NOMO-1 treated with DMSO at 0.1 percent for 48 hours (cell line): ENCODE measurements around the gene MPDU1.
"Not testable (repeated sequence)": the region's sequence is repeated elsewhere in the genome, so short reads cannot be mapped to it uniquely, and the experiment has no call there.

ENCODE experiments used
- DNase-seq: peaks from one replicate; lab custom pipeline; 2025; ENCODE audit not compliant: unreplicated experiment; lab: John Stamatoyannopoulos, UW

Gene MPDU1

GRCh38 chr17:7614425-7615264 lies 31.0 kb downstream of the MPDU1 start, which contains the start of gene FXR2:
TSS of gene FXR2 (minus strand) at chr17:7614897. CDS start at chr17:7614532, 365 bp downstream.
- peak; percentile 100 for DNase-seq

- no peak for DNase-seq
These were observed 31.7 kb downstream of the MPDU1 start for GRCh38 chr17:7615265-7615747.

DNA sequence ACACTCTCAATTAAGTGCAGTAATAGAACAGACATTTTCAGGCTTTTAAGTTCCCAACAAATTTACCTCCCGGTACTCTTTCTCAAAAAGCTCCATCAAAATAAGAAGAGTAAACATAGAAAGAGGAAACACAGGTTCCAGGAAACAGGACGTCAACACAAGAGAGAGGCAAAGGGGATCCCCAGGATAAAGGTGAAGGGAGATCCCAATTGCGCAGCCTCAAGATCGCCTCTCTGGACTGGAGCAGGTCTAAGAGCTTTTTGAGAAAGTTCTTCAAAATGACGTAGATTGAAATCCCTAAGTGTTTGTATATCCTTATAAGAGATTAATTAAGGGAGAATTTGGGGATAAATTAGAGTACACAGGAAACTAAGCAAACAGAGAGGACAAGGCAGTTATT lies 35.0 kb downstream of the MPDU1 start:
- DNase-seq = no peak

DNA sequence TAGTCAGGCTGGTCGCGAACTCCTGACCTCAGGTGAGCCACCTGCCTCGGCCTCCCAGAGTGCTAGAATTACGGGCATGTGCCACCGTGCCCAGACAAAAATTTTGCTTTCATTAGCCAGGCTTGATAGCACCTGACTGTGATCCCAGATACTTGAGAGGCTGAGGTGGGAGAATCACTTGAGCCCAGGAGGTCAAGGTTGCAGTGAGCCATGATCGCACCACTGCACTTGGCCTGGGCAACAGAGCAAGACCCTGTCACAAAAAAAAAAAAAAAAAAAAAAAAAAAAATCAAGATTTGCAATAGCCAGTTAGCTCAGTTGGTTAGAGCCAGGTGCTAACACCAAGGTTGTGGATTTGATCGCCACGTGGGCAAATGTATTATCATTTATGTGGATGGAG lies 37.2 kb downstream of the MPDU1 start:
- no peak for DNase-seq

GRCh38 chr17:7623661-7624060 lies 40.0 kb downstream of the MPDU1 start:
- no peak for DNase-seq

DNA sequence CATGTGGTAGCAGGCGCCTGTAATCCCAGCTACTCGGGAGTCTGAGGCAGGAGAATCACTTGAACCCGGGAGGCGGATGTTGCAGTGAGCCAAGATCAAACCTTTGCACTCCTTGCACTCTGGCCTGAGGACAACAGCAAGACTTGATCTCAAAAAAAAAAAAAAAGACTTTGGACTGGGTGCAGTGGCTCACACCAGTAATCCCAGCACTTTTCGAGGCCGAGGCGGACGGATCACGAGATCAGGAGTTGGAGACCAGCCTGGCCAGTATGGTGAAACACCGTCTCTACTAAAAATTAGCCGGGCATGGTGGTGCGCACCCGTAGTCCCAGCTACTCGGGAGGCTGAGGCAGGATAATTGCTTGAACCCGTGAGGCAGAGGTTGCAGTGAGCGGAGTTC lies 42.1 kb downstream of the MPDU1 start:
- not testable (repeated sequence) for DNase-seq

DNA sequence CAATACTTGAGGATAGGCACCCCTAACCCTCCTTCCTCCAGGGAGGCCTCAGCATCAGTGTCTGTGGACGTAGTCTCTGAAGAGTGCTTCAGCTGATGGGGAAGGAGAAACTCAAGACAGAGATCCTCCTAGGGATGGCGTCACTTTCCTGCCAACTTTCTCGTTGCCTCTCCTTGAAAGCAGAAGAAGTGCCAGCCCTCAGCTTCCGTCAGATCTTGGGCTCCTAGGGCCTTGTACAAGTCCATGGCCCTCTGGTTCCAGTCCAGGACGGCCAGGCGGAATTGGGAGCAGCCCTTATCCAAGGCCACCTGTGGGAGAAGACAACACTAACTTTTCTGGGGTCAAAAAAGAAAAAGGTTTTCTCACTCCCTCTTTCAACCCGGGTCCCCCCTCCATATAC lies 42.7 kb downstream of the MPDU1 start:
- no peak for DNase-seq

DNA sequence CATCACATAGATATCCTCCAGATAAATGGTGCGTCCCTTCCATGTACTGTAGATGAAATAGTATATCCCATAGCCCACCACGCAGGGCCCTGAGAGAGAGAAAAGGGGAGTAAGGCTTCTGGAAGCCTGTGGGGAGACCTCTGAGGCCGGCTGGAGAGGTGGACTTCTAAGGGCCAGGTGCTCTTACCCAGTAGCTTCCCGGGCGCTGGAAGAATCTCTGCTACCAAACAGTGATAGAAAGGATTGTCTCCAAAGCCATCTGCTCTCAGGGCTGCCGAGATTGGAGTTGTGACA lies 43.3 kb downstream of the MPDU1 start:
- DNase-seq = no peak

DNA sequence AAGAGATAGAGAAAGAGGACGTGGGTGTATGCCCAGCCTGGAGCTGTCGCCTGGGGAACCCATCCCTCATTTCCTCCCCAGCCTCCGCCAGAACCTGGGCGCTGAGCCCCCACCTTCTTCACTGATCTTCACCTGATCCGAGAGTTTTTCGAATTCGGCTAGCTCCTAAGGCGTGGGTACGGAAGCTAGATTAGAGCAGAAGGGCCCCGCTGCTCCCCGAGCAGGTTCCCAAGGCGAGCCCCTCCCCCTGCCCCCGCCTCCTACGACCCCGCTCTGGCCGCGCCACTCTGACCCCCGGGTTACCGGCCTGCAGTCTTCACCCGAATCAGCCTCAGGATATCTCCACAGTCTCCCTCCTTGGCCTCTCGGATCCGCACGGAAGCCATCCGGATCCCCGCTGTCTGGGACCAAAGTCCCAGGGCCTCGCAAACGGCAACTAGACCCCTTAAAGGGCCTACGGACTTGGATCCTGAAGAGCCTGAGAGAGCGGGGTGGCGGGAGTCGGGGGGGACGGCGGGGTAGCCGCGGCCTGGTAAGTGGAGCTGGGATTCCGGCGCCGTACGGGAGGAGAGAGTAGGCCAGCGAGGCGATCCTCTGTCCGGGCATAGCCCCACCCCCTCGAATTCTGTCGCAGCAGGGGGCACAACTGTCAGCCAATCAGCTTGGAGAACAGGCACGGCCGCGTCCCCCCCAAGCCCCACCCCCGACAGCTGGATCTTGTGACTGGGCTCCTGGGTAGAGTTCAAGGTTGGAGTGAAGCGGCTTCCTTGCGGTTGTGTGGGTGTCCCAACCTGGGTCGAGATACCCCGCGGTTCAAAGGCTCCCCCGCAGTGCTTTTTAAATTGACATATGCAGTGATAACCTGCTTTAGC lies 43.8 kb downstream of the MPDU1 start, which contains the start of gene SAT2:
Gene SAT2, minus strand, starts transcription at position 572 of the 872 bp plus-strand sequence. Its CDS starts 186 bp downstream, at position 386.
- DNase-seq = peak; percentile 88

DNA sequence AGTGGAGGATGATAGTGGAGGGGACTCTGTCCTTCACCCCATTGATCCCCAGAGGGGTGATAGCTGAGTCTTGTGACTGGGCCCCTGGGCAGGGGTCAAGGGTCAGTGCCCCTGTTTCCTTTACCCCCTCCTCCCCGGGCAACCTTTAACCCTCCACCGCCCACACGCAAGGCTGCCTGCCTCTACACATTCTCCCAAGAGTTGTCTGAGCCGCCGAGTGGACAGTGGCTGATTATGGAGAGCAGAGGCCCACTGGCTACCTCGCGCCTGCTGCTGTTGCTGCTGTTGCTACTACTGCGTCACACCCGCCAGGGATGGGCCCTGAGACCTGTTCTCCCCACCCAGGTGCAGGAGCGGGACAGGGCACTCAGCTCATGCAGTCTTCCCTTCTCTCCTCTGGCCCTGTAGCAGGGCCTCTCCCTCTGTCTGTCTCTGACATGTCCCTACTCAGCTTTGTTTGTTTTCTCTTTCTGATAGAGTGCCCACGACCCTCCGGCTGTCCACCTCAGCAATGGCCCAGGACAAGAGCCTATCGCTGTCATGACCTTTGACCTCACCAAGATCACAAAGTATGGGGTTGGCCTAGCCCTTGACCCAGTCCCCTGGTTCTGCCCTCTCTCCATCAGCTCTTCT lies 46.4 kb downstream of the MPDU1 start, which contains the start of gene SHBG:
Gene SHBG, plus strand, starts transcription at position 197 of the 633 bp plus-strand sequence. Its CDS starts 38 bp downstream, at position 235.
- no peak for DNase-seq

DNA sequence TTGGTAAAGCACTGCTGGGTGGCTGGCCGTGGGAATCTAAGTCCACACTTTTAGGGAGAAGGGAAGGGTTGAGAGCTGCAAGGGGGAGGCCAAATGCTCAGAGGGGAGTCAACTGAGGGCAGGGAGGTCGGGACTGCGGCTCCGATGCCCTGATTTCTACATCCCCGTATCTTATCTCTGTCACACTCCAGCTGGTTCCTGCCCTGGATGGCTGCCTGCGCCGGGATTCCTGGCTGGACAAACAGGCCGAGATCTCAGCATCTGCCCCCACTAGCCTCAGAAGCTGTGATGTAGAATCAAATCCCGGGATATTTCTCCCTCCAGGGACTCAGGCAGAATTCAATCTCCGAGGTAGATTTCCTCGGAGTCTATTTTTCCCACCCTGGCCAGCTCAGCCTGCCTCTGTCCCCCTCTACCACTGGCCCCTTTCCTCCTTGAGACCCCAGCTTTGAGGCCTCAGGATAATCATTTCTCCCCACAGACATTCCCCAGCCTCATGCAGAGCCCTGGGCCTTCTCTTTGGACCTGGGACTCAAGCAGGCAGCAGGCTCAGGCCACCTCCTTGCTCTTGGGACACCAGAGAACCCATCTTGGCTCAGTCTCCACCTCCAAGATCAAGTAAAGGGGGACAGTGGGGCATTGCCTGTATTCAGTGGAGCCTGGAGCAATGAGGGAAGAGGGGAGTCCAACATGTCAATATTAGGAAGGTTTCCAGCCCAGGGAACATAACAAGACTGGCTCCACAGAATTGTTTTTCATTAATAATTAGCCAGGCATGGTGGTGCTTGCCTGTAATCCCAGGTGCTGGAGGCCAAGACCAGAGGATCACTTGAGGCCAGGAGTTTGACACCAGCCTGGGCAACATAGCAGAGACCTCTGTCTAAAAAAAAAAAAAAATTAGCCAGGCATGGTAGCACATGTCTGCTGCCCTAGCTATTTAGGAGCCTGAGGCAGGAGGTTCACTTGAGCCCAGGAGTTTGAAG lies 48.0 kb downstream of the MPDU1 start:
- no peak for DNase-seq

- peak; percentile 75 for DNase-seq
These were observed 48.8 kb downstream of the MPDU1 start for GRCh38 chr17:7632492-7632894.

DNA sequence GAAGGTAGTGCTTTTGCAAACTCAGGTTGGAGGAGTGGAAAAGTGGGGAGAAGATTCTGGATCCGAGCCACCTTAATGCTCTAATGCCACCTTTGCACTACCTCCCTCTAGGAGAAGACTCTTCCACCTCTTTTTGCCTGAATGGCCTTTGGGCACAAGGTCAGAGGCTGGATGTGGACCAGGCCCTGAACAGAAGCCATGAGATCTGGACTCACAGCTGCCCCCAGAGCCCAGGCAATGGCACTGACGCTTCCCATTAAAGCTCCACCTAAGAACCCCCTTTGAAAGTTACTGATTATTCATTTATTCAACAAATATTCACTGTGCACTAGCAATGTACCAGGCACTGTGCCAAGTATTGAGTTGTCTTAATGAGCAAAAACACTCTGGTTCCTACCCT lies 49.4 kb downstream of the MPDU1 start:
- DNase-seq = no peak

DNA sequence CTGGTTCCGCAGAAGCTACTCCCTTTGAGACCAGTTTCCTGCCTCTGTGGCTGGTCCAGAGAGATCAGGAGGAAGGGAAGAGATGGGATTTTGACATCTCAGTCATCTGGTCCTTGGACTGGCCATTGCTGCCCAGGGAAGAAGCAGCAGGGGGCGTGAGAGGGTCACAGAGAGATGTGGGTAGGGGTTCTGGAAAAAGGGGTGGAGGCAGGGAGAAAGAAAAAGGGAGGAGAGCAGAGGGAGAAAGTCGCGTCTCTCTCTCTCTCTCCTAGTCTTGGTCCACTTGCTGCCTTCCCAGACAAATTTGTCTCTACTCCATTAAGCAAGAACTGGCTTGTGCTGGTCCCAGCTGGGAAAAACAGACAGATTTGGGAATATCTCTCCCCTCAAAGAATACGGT lies 50.7 kb downstream of the MPDU1 start:
- peak; percentile 21 for DNase-seq

DNA sequence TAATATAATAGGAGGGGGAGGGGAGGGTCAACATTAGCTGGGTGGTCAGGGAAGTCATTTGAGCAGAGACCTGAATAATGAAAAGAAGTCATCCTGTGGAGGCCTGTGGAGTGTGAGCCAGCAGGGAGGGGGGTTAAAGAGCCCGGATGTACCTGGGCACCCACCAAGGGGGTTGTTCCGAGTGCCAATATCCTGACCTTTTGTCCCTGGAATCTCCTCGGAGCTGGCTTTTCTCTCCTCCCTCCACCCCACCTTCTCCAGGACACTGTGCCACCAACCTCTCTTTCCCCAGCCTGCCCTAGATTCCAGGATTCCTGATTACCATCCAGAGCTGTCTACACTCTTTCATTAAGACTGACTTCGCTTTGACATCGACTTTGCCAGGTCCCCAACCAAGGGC lies 52.5 kb downstream of the MPDU1 start:
- no peak for DNase-seq
